Activated CD4-positive, alpha-beta T cell treated with anti-CD3 and anti-CD28 coated beads, Interleukin-2, amount 50 U/mL, for 1 hour (primary cell): ENCODE results near the gene SUB1.

Source experiments
- DNase-seq: peaks from one replicate; pipeline ENCODE4 v3.0.0-alpha.2; 2020

Gene SUB1

DNA sequence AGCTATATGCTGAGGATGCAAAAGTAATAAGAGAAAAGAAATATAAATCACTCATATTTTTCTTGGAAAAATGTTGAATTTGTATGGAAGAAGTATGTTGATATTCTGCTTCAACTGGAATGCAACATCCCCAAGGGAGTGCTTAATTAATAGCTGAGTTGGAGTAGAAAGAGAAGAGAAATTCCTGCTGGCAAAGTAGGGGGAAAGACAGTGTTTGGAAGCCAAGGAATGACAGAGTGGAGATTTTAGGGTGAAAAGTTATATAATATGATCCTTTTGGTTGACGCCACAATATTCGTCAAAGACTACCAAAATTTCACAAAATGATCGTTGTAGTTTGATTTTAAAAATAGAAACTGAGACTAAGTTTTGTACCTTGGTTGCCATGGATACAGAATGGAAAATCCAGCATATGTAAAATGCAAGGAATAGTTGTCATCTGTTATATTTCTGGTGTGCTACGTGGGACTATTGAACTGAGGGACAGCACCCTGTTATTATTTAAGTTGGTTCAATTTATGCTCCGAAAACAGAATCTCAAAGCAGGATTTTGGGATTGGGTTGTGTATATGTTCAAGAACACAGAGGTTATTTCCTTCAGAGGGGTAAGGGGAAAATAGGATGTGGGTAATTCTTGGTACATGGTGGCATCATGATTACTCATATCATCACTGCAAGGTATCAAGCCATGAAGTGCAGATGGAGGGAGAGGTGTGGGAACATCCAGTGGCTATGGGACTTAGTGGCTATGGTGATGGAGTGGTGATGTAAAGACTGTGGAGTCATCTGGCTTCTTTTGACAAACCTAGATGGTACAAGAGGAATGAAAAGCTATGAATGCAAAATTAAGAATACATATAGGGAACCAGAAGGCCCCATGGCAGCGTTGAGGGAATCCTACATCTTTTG is 61.0 kb downstream of the SUB1 start:
- DNase-seq, result no peak

DNA sequence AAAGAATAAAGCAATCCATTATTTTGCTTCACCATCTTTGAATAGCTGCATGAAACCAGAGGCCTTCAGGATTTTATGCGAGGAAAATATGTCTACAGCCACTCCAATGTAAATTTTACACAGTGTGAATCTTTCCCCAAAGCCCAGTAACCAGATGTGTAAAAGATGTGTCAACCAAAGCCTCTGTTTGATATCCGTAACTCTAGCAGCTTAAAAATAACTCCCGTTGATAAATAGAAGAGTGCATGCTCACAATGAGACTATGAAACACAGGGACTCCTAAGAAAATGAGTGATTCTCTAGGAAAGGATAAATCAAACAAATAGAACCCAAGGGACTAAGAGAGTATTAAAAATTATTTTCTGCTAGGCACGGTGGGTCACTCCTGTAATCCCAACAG is 65.7 kb downstream of the SUB1 start:
- no peak for DNase-seq

DNA sequence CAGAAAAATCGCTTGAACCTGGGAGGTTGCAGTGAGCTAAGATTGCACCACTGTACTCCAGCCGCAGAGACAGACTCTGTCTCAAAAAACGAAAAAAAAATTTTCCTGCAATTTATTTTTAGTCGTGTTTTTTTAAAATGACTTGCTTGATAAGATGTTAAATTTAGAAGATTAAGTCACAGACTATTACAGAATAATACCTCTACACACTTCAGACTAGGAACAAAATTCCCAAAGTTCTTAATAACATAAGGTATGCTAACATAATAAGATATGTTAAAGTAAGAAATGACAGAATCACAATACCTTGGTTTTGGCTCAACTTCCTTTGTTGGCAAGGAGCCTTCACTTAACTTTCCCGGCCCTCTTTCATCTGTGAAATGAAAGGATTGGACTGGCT is 66.3 kb downstream of the SUB1 start:
- DNase-seq, result no peak
